Osteoblast (primary cell): ENCODE data around the gene CEP112. TPM values are rescaled to one million over a fixed set of nuclear protein-coding genes. Genes with fewer than 3 reads are reported as not detected.

Source experiments
- DNase-seq: peaks from one replicate; pipeline ENCODE4 v3.0.0; 2011; ENCODE audit warnings: low spot score, mixed read lengths; ENCODE audit not compliant: insufficient read length; ENCODE audit errors: missing footprints
- H2AFZ ChIP-seq: 2 replicates; pipeline ENCODE4 v1.6.0; 2011; ENCODE audit warnings: mild to moderate bottlenecking, low read length
- H3K27ac ChIP-seq: 2 replicates; pipeline ENCODE4 v1.5.1; 2011; ENCODE audit warnings: mild to moderate bottlenecking, low read depth, low read length, moderate library complexity
- H3K27me3 ChIP-seq: 2 replicates; pipeline ENCODE4 v1.6.0; 2012; ENCODE audit warnings: mild to moderate bottlenecking, control low read depth, inconsistent platforms, low read length, moderate library complexity; ENCODE audit not compliant: insufficient read depth
- H3K36me3 ChIP-seq: 2 replicates; pipeline ENCODE4 v1.5.1; 2011; ENCODE audit warnings: mild to moderate bottlenecking, low read length, control low read depth, moderate library complexity; ENCODE audit not compliant: insufficient read depth
- H3K4me1 ChIP-seq: 2 replicates; pipeline ENCODE4 v1.5.1; 2011; ENCODE audit warnings: mild to moderate bottlenecking, low read length, control low read depth, moderate library complexity; ENCODE audit not compliant: insufficient read depth
- H3K4me2 ChIP-seq: 2 replicates; pipeline ENCODE4 v1.6.0; 2011; ENCODE audit warnings: mild to moderate bottlenecking, low read length; ENCODE audit not compliant: insufficient read depth
- H3K4me3 ChIP-seq: fragments of 200-600 bp; sonication (generic); 3 replicates; pipeline ENCODE4 v1.5.1; 2012; ENCODE audit warnings: mild to moderate bottlenecking, low read length, inconsistent platforms; ENCODE audit not compliant: insufficient read depth
- H3K79me2 ChIP-seq: 2 replicates; pipeline ENCODE4 v1.6.0; 2012; ENCODE audit warnings: mild to moderate bottlenecking, low read length, control low read depth, inconsistent platforms; ENCODE audit not compliant: insufficient read depth
- H3K9me3 ChIP-seq: 2 replicates; pipeline ENCODE4 v1.5.1; 2011; ENCODE audit warnings: low read depth, low read length, control low read depth
- H4K20me1 ChIP-seq: 2 replicates; pipeline ENCODE4 v1.6.0; 2012; ENCODE audit warnings: mild to moderate bottlenecking, low read length, control low read depth; ENCODE audit not compliant: insufficient read depth
- CTCF ChIP-seq: IDR thresholded peaks from 2 replicates; pipeline ENCODE4 v1.5.1; 2011; ENCODE audit warnings: mild to moderate bottlenecking, low read depth, low read length, moderate library complexity; ENCODE audit errors: extremely low read depth
- total RNA-seq: library from RNA; depleted of rRNA; stranded (reverse); fragments of >200 nt; gene quantifications from 2 replicates; pipeline ENCODE4 v1.2.3, GENCODE V29; 2012

Gene CEP112
- total RNA-seq, 1 donor, result 8.3 TPM

GRCh38 chr17:65801513-65801912 lies 390.4 kb downstream of the CEP112 start:
- Histone ChIP-seq H3K79me2 (no peaks in the 10 kb centered on the region), H3K27ac (no peak overlapping the region), H3K27me3 (no peaks in the 10 kb centered on the region), H3K36me3 (no peaks in the 10 kb centered on the region), H3K4me2 (no peak overlapping the region), H3K9me3 (peaks cover 4% of the 10 kb centered on the region), H3K4me3 (no peak overlapping the region), H4K20me1 (no peaks in the 10 kb centered on the region), H2AFZ (no peak overlapping the region), H3K4me1 (no peaks in the 10 kb centered on the region)
- DNase-seq, result no peak
- TF ChIP-seq CTCF, result no peak

GRCh38 chr17:65800655-65801054 lies 391.3 kb downstream of the CEP112 start:
- no peaks in the 10 kb centered on the region for H3K79me2 ChIP-seq
- H3K4me3 ChIP-seq, result no peak overlapping the region
- no peaks in the 10 kb centered on the region for H3K27me3 ChIP-seq
- H3K4me1 ChIP-seq, result no peaks in the 10 kb centered on the region
- H2AFZ ChIP-seq, result no peak overlapping the region
- H4K20me1 ChIP-seq, result no peaks in the 10 kb centered on the region
- H3K36me3 ChIP-seq, result no peaks in the 10 kb centered on the region
- no peak overlapping the region for H3K27ac ChIP-seq
- H3K4me2 ChIP-seq, result no peak overlapping the region
- H3K9me3 ChIP-seq, result peaks cover 4% of the 10 kb centered on the region
- TF ChIP-seq CTCF, result no peak
- no peak for DNase-seq

- Histone ChIP-seq H3K4me1 (no peaks in the 10 kb centered on the region), H3K27ac (no peak overlapping the region), H3K4me3 (no peak overlapping the region), H2AFZ (no peak overlapping the region), H3K9me3 (peaks cover 4% of the 10 kb centered on the region), H3K27me3 (no peaks in the 10 kb centered on the region), H3K79me2 (no peaks in the 10 kb centered on the region), H3K36me3 (no peaks in the 10 kb centered on the region), H4K20me1 (no peaks in the 10 kb centered on the region), H3K4me2 (no peak overlapping the region)
- DNase-seq, result no peak
- TF ChIP-seq CTCF, result no peak
Observed at GRCh38 chr17:65799869-65800268, 392.1 kb downstream of the CEP112 start.

- Histone ChIP-seq H3K36me3 (no peaks in the 10 kb centered on the region), H3K79me2 (no peaks in the 10 kb centered on the region), H3K4me3 (no peak overlapping the region), H3K9me3 (peaks cover 4% of the 10 kb centered on the region), H3K27me3 (no peaks in the 10 kb centered on the region), H4K20me1 (no peaks in the 10 kb centered on the region), H3K27ac (no peak overlapping the region), H3K4me2 (no peak overlapping the region), H3K4me1 (no peaks in the 10 kb centered on the region), H2AFZ (no peak overlapping the region)
- no peak for DNase-seq
- TF ChIP-seq CTCF, result no peak
Observed at GRCh38 chr17:65799454-65799853, 392.5 kb downstream of the CEP112 start.
